IPS-18a (cell line): ENCODE measurements around the gene LRP1.

Experiments
- H3K27ac ChIP-seq: one replicate; pipeline ENCODE4 v1.5.1; 2013; ENCODE audit warnings: low read length
- H3K27me3 ChIP-seq: one replicate; pipeline ENCODE4 v1.6.1; 2013; ENCODE audit warnings: mild to moderate bottlenecking, low read length; ENCODE audit not compliant: control insufficient read depth, insufficient read depth
- H3K36me3 ChIP-seq: one replicate; pipeline ENCODE4 v1.6.1; 2013; ENCODE audit warnings: low read depth, low read length; ENCODE audit not compliant: control insufficient read depth
- H3K4me1 ChIP-seq: one replicate; pipeline ENCODE4 v1.6.1; 2013; ENCODE audit warnings: low read depth, low read length; ENCODE audit not compliant: control insufficient read depth
- H3K4me3 ChIP-seq: one replicate; pipeline ENCODE4 v1.5.1; 2013; ENCODE audit warnings: low read length
- H3K9ac ChIP-seq: one replicate; pipeline ENCODE4 v1.6.1; 2013; ENCODE audit warnings: mild to moderate bottlenecking, low read length, moderate library complexity
- H3K9me3 ChIP-seq: one replicate; pipeline ENCODE4 v1.6.1; 2013; ENCODE audit warnings: low read depth, low read length; ENCODE audit not compliant: control insufficient read depth

Gene LRP1

GRCh38 chr12:57222286-57223190 is 94.3 kb downstream of the LRP1 start:
- Histone ChIP-seq H3K9ac (no peak overlapping the region), H3K4me1 (peaks cover 32% of the 10 kb centered on the region), H3K27me3 (peaks cover 100% of the 10 kb centered on the region), H3K4me3 (no peak overlapping the region), H3K27ac (no peak overlapping the region), H3K9me3 (no peaks in the 10 kb centered on the region), H3K36me3 (no peaks in the 10 kb centered on the region)

- Histone ChIP-seq H3K27me3 (peaks cover 100% of the 10 kb centered on the region), H3K9ac (no peak overlapping the region), H3K9me3 (no peaks in the 10 kb centered on the region), H3K4me1 (peaks cover 34% of the 10 kb centered on the region), H3K27ac (no peak overlapping the region), H3K36me3 (no peaks in the 10 kb centered on the region), H3K4me3 (no peak overlapping the region)
Observed at GRCh38 chr12:57223191-57224165, 95.2 kb downstream of the LRP1 start.

GRCh38 chr12:57224278-57224972 is 96.1 kb downstream of the LRP1 start:
- Histone ChIP-seq H3K4me1 (peaks cover 38% of the 10 kb centered on the region), H3K27me3 (peaks cover 99% of the 10 kb centered on the region)

GRCh38 chr12:57224973-57225679 is 96.8 kb downstream of the LRP1 start:
- Histone ChIP-seq H3K4me3 (no peak overlapping the region), H3K36me3 (no peaks in the 10 kb centered on the region), H3K4me1 (peaks cover 32% of the 10 kb centered on the region), H3K27ac (no peak overlapping the region), H3K9me3 (no peaks in the 10 kb centered on the region), H3K27me3 (peaks cover 92% of the 10 kb centered on the region), H3K9ac (no peak overlapping the region)

More at GRCh38 chr12:57224278-57224972, 96.1 kb downstream of the LRP1 start:
- Histone ChIP-seq H3K9ac (no peak overlapping the region), H3K4me3 (no peak overlapping the region), H3K9me3 (no peaks in the 10 kb centered on the region), H3K27ac (no peak overlapping the region), H3K36me3 (no peaks in the 10 kb centered on the region)

GRCh38 chr12:57225680-57226210 is 97.5 kb downstream of the LRP1 start:
- H3K36me3 ChIP-seq, result no peaks in the 10 kb centered on the region
- no peak overlapping the region for H3K4me3 ChIP-seq
- no peak overlapping the region for H3K27ac ChIP-seq
- H3K27me3 ChIP-seq, result peaks cover 86% of the 10 kb centered on the region
- H3K4me1 ChIP-seq, result peaks cover 34% of the 10 kb centered on the region
- H3K9ac ChIP-seq, result no peak overlapping the region
- no peaks in the 10 kb centered on the region for H3K9me3 ChIP-seq

- peak overlapping the region; percentile 13 for H3K9ac ChIP-seq
- peak overlapping the region; percentile 60 for H3K4me3 ChIP-seq
- peaks cover 9% of the 10 kb centered on the region for H3K36me3 ChIP-seq
- no peaks in the 10 kb centered on the region for H3K9me3 ChIP-seq
- no peak overlapping the region for H3K27ac ChIP-seq
- peaks cover 76% of the 10 kb centered on the region for H3K27me3 ChIP-seq
- peaks cover 34% of the 10 kb centered on the region for H3K4me1 ChIP-seq
Observed at GRCh38 chr12:57226588-57227314, 98.5 kb downstream of the LRP1 start.

- peaks cover 17% of the 10 kb centered on the region for H3K36me3 ChIP-seq
- peaks cover 31% of the 10 kb centered on the region for H3K4me1 ChIP-seq
- no peak overlapping the region for H3K27ac ChIP-seq
- peaks cover 74% of the 10 kb centered on the region for H3K27me3 ChIP-seq
- peak overlapping the region; percentile 60 for H3K4me3 ChIP-seq
- no peaks in the 10 kb centered on the region for H3K9me3 ChIP-seq
- peak overlapping the region; percentile 13 for H3K9ac ChIP-seq
Observed at GRCh38 chr12:57227315-57228115, 99.2 kb downstream of the LRP1 start.

GRCh38 chr12:57229046-57229633 is 100.9 kb downstream of the LRP1 start:
- Histone ChIP-seq H3K4me3 (peak overlapping the region; percentile 97), H3K9me3 (no peaks in the 10 kb centered on the region), H3K9ac (peak overlapping the region; percentile 100), H3K27me3 (peaks cover 74% of the 10 kb centered on the region), H3K4me1 (peaks cover 30% of the 10 kb centered on the region), H3K36me3 (peaks cover 33% of the 10 kb centered on the region), H3K27ac (no peak overlapping the region)

- H3K4me3 ChIP-seq, result peak within 1 kb of the TSS; percentile 97
- no peaks in the 10 kb centered on the region for H3K9me3 ChIP-seq
- peak within 1 kb of the TSS; percentile 100 for H3K9ac ChIP-seq
- peaks cover 38% of the 10 kb centered on the region for H3K36me3 ChIP-seq
- H3K27me3 ChIP-seq, result peaks cover 74% of the 10 kb centered on the region
- peak within 1 kb of the TSS; percentile 98 for H3K27ac ChIP-seq
- H3K4me1 ChIP-seq, result peaks cover 30% of the 10 kb centered on the region
Observed at GRCh38 chr12:57229634-57230380, 101.5 kb downstream of the LRP1 start, which contains the start of gene SHMT2. SHMT2 (plus strand) TSS chr12:57229711; CDS start chr12:57229779, 68 bp downstream.
